ENCODE measurements around the gene HSPB9.

- peak; percentile 72 to 92 (median 91) for TF ChIP-seq CTCF (IDR thresholded peaks at IDR 0.05)
- TF ChIP-seq POLR2A (IDR thresholded peaks at IDR 0.05): no peak
Measured at GRCh38 chr17:42116705-42117396, 5.8 kb upstream of the HSPB9 start.
